ENCODE measurements around the gene HS3ST4. TPM values are rescaled to one million over a fixed set of nuclear protein-coding genes. Genes with fewer than 3 reads are reported as not detected.

Gene HS3ST4
- total RNA-seq, 1 donor: not detected

- Histone ChIP-seq H3K9me3 (ENCODE audit: low read depth, low read length) (no peaks in the 10 kb centered on the region), H3K79me2 (ENCODE audit: insufficient read depth, low read length) (no peaks in the 10 kb centered on the region), H3K4me2 (ENCODE audit: insufficient read depth, low read length) (no peak overlapping the region), H3K4me1 (ENCODE audit: insufficient read depth, low read length) (no peaks in the 10 kb centered on the region), H4K20me1 (ENCODE audit: insufficient read depth, low read length) (no peaks in the 10 kb centered on the region), H3K36me3 (ENCODE audit: insufficient read depth, low read length) (no peaks in the 10 kb centered on the region), H2AFZ (ENCODE audit: low read length) (no peak overlapping the region), H3K27ac (ENCODE audit: low read depth, low read length) (no peak overlapping the region), H3K4me3 (ENCODE audit: insufficient read depth, low read length) (no peak overlapping the region), H3K27me3 (ENCODE audit: insufficient read depth, low read length) (no peaks in the 10 kb centered on the region)
- TF ChIP-seq CTCF (IDR thresholded peaks at IDR 0.05; ENCODE audit: extremely low read depth, low read depth, low read length): no peak
- no peak for DNase-seq (ENCODE audit: insufficient read length, low spot score, missing footprints)
Measured at GRCh38 chr16:26041952-26042668, 350.4 kb downstream of the HS3ST4 start.

GRCh38 chr16:26050472-26050871, 358.7 kb downstream of the HS3ST4 start:
- H4K20me1 ChIP-seq (ENCODE audit: insufficient read depth, low read length): no peaks in the 10 kb centered on the region
- H3K27ac ChIP-seq (ENCODE audit: low read depth, low read length): no peak overlapping the region
- no peak overlapping the region for H3K4me3 ChIP-seq (ENCODE audit: insufficient read depth, low read length)
- no peaks in the 10 kb centered on the region for H3K27me3 ChIP-seq (ENCODE audit: insufficient read depth, low read length)
- no peaks in the 10 kb centered on the region for H3K4me1 ChIP-seq (ENCODE audit: insufficient read depth, low read length)
- no peak for DNase-seq (ENCODE audit: insufficient read length, low spot score, missing footprints)
- no peak for TF ChIP-seq CTCF (IDR thresholded peaks at IDR 0.05; ENCODE audit: extremely low read depth, low read depth, low read length)
- H3K36me3 ChIP-seq (ENCODE audit: insufficient read depth, low read length): no peaks in the 10 kb centered on the region
- no peak overlapping the region for H2AFZ ChIP-seq (ENCODE audit: low read length)
- H3K9me3 ChIP-seq (ENCODE audit: low read depth, low read length): no peaks in the 10 kb centered on the region
- H3K4me2 ChIP-seq (ENCODE audit: insufficient read depth, low read length): no peak overlapping the region
- H3K79me2 ChIP-seq (ENCODE audit: insufficient read depth, low read length): no peaks in the 10 kb centered on the region

- Histone ChIP-seq H4K20me1 (ENCODE audit: insufficient read depth, low read length) (no peaks in the 10 kb centered on the region), H3K4me2 (ENCODE audit: insufficient read depth, low read length) (no peak overlapping the region), H2AFZ (ENCODE audit: low read length) (no peak overlapping the region), H3K4me1 (ENCODE audit: insufficient read depth, low read length) (no peaks in the 10 kb centered on the region), H3K27ac (ENCODE audit: low read depth, low read length) (no peak overlapping the region), H3K9me3 (ENCODE audit: low read depth, low read length) (no peaks in the 10 kb centered on the region), H3K27me3 (ENCODE audit: insufficient read depth, low read length) (no peaks in the 10 kb centered on the region), H3K4me3 (ENCODE audit: insufficient read depth, low read length) (no peak overlapping the region), H3K36me3 (ENCODE audit: insufficient read depth, low read length) (no peaks in the 10 kb centered on the region), H3K79me2 (ENCODE audit: insufficient read depth, low read length) (no peaks in the 10 kb centered on the region)
- no peak for DNase-seq (ENCODE audit: insufficient read length, low spot score, missing footprints)
- no peak for TF ChIP-seq CTCF (IDR thresholded peaks at IDR 0.05; ENCODE audit: extremely low read depth, low read depth, low read length)
Measured at GRCh38 chr16:26051063-26051462, 359.3 kb downstream of the HS3ST4 start.

GRCh38 chr16:26053889-26054288, 362.1 kb downstream of the HS3ST4 start:
- Histone ChIP-seq H3K4me2 (ENCODE audit: insufficient read depth, low read length) (no peak overlapping the region), H3K36me3 (ENCODE audit: insufficient read depth, low read length) (no peaks in the 10 kb centered on the region), H2AFZ (ENCODE audit: low read length) (no peak overlapping the region), H3K9me3 (ENCODE audit: low read depth, low read length) (no peaks in the 10 kb centered on the region), H3K79me2 (ENCODE audit: insufficient read depth, low read length) (no peaks in the 10 kb centered on the region), H4K20me1 (ENCODE audit: insufficient read depth, low read length) (no peaks in the 10 kb centered on the region), H3K27me3 (ENCODE audit: insufficient read depth, low read length) (no peaks in the 10 kb centered on the region), H3K27ac (ENCODE audit: low read depth, low read length) (no peak overlapping the region), H3K4me1 (ENCODE audit: insufficient read depth, low read length) (no peaks in the 10 kb centered on the region), H3K4me3 (ENCODE audit: insufficient read depth, low read length) (no peak overlapping the region)
- no peak for DNase-seq (ENCODE audit: insufficient read length, low spot score, missing footprints)
- TF ChIP-seq CTCF (IDR thresholded peaks at IDR 0.05; ENCODE audit: extremely low read depth, low read depth, low read length): no peak

Measured in osteoblast (primary cell).